ENCODE data around the gene CHRNB2.

GRCh38 chr1:154556422-154556821, 11.2 kb upstream of the CHRNB2 start:
- no peak for TF ChIP-seq POLR2A (IDR thresholded peaks at IDR 0.05)
- TF ChIP-seq POLR2AphosphoS5 (IDR thresholded peaks at IDR 0.05): no peak

All from spleen (tissue), 3 donors.